Heart left ventricle (tissue), 13 donors: ENCODE data around the gene SERPINB10.

Experiments
- POLR2A ChIP-seq, 2 donors: fragments of 450-650 bp; IDR thresholded peaks; one replicate each; pipeline ENCODE4 v1.6.1; 2017; ENCODE audit warnings: antibody characterized with exemption in 2 of 2, mild to moderate bottlenecking in 2 of 2, moderate library complexity in 2 of 2
- TF ChIP-seq, protein P1 (sequence below), 12 donors: fragments of 200-600 bp; sonication (generic) in 4 of 12; IDR thresholded peaks; one replicate each; pipeline versions ENCODE4 v1.5.0 to v1.8.0; 2018 to 2022; ENCODE audit warnings: antibody characterized with exemption in 12 of 12, mild to moderate bottlenecking in 5 of 12
- donor health status: ischemic (EF 13 %, LVEDD 7.1; RV severe dilation, severe dysfunction).
- donor health status: DM: no; HTN: yes; CAD: no.
- donor health status: DM: no; HTN: no; CAD: no.
- donor health status: ischemic (EF 25% LVEDD 6.9; RV normal size, moderate dysfunction).
- donor health status: ischemic (EF 25% LVEDD 5.7; RV mildly dilated, moderate dysfunction).
- donor health status: ischemic (EF 35%, LVEDD 5.7; RV mildly dilated, moderate dysfunction).
- donor health status: nonischemic (EF 11% LVEDD 7.7; RV severe dilation, severe dysfunction).
- donor health status: DM: yes; HTN: yes; CAD: no.
- donor health status: PGD.
- donor health status: ischemic (EF 29% LVEDD 5.4; RV normal size, mild dysfunction).
- donor health status: nonischemic (EF 23%, LVEDD 6.1; RV moderate dilation, normal function).

DNA sequence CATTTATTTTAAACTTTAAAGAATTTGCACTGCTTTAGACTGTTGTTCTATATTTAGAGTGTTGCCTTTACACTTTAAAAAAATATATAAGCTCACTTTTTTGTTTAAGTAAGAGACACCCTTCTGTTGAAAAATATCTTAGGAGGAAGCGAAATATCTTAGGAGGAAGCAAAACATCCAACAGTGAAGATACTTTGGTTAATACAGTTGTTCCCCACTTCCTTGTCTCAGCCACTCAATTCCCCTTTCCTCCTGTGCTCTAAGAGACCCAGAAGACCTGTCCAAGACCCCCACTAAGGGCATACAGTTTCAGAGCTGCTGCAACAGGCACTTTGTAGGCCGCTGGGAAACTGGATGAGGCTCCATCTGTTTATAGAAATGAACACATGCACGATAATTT lies 67.9 kb downstream of the SERPINB10 start:
- TF ChIP-seq, protein P1, sequence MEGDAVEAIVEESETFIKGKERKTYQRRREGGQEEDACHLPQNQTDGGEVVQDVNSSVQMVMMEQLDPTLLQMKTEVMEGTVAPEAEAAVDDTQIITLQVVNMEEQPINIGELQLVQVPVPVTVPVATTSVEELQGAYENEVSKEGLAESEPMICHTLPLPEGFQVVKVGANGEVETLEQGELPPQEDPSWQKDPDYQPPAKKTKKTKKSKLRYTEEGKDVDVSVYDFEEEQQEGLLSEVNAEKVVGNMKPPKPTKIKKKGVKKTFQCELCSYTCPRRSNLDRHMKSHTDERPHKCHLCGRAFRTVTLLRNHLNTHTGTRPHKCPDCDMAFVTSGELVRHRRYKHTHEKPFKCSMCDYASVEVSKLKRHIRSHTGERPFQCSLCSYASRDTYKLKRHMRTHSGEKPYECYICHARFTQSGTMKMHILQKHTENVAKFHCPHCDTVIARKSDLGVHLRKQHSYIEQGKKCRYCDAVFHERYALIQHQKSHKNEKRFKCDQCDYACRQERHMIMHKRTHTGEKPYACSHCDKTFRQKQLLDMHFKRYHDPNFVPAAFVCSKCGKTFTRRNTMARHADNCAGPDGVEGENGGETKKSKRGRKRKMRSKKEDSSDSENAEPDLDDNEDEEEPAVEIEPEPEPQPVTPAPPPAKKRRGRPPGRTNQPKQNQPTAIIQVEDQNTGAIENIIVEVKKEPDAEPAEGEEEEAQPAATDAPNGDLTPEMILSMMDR (IDR thresholded peaks at IDR 0.05), result no peak
- no peak for TF ChIP-seq POLR2A (IDR thresholded peaks at IDR 0.05)
